Skeletal muscle tissue (tissue), 4 donors: Measurements from ENCODE around the gene ALG5. TPM values are rescaled to one million over a fixed set of nuclear protein-coding genes. Genes with fewer than 3 reads are reported as not detected.

Experiments used
- H3K27ac ChIP-seq: one replicate; pipeline ENCODE4 v1.7.0; 2013; ENCODE audit warnings: mild to moderate bottlenecking, low read depth, low read length, inconsistent platforms
- H3K27me3 ChIP-seq, 3 donors: one replicate each; pipeline ENCODE4 v1.7.0; 2013; ENCODE audit warnings: low read length in 3 of 3; ENCODE audit not compliant: control insufficient read depth in 3 of 3, insufficient read depth in 3 of 3
- H3K36me3 ChIP-seq, 3 donors: one replicate each; pipeline ENCODE4 v1.7.0; 2013; ENCODE audit warnings: low read length in 3 of 3; ENCODE audit not compliant: control insufficient read depth in 3 of 3, insufficient read depth in 3 of 3
- H3K4me1 ChIP-seq, 3 donors: one replicate each; pipeline ENCODE4 v1.7.0; 2013; ENCODE audit warnings: low read length in 3 of 3, mild to moderate bottlenecking in 3 of 3; ENCODE audit not compliant: control insufficient read depth in 3 of 3, insufficient read depth in 3 of 3
- H3K4me3 ChIP-seq, 3 donors: one replicate each; pipeline ENCODE4 v1.7.0; 2013; ENCODE audit warnings: low read length in 3 of 3
- H3K9ac ChIP-seq, 3 donors: one replicate each; pipeline ENCODE4 v1.7.0; 2013; ENCODE audit warnings: low read length in 3 of 3, mild to moderate bottlenecking in 3 of 3, moderate library complexity in 2 of 3, low read depth in 1 of 3
- H3K9me3 ChIP-seq, 3 donors: one replicate each; pipeline ENCODE4 v1.7.0; 2013; ENCODE audit warnings: low read length in 3 of 3; ENCODE audit not compliant: control insufficient read depth in 3 of 3
- total RNA-seq: library from RNA; depleted of rRNA; stranded (reverse); fragments of >200 nt; gene quantifications from one replicate; pipeline ENCODE4 v1.2.3, GENCODE V29; 2014
- donor health status: Osteomylitis.

The ALG5 gene
- total RNA-seq, 1 donor from 2014 or later, result 30.3 TPM

GRCh38 chr13:36986462-36987240 lies 12.5 kb downstream of the ALG5 start:
- no peaks in the 10 kb centered on the region for H3K9me3 ChIP-seq
- no peak overlapping the region for H3K9ac ChIP-seq
- H3K27me3 ChIP-seq, result no peaks in the 10 kb centered on the region
- H3K4me3 ChIP-seq, result no peak overlapping the region
- peaks cover 28 to 72% (median 70%) of the 10 kb centered on the region in 3 donors for H3K36me3 ChIP-seq
- H3K4me1 ChIP-seq, result no peaks in the 10 kb centered on the region
- no peak overlapping the region for H3K27ac ChIP-seq

GRCh38 chr13:36981156-36981743 lies 17.9 kb downstream of the ALG5 start:
- peaks cover 13 to 34% (median 29%) of the 10 kb centered on the region in 3 donors for H3K36me3 ChIP-seq

GRCh38 chr13:36979361-36980050 lies 19.6 kb downstream of the ALG5 start:
- Histone ChIP-seq H3K36me3 (peaks cover 9 to 31% (median 22%) of the 10 kb centered on the region in 3 donors), H3K27me3 (no peaks in the 10 kb centered on the region), H3K4me3 (no peak overlapping the region), H3K9ac (no peak overlapping the region), H3K27ac (no peak overlapping the region), H3K4me1 (no peaks in the 10 kb centered on the region), H3K9me3 (no peaks in the 10 kb centered on the region)

More at GRCh38 chr13:36981156-36981743, 17.9 kb downstream of the ALG5 start:
- no peaks in the 10 kb centered on the region for H3K9me3 ChIP-seq
- no peak overlapping the region for H3K27ac ChIP-seq
- H3K4me1 ChIP-seq, result no peaks in the 10 kb centered on the region
- H3K4me3 ChIP-seq, result no peak overlapping the region
- H3K9ac ChIP-seq, result no peak overlapping the region
- H3K27me3 ChIP-seq, result no peaks in the 10 kb centered on the region

GRCh38 chr13:36975172-36975571 lies 24.0 kb downstream of the ALG5 start:
- H3K9ac ChIP-seq, result no peak overlapping the region
- no peak overlapping the region for H3K27ac ChIP-seq
- no peaks in the 10 kb centered on the region for H3K27me3 ChIP-seq
- no peak overlapping the region for H3K4me3 ChIP-seq
- peaks cover 5 to 16% (median 15%) of the 10 kb centered on the region in 3 donors for H3K36me3 ChIP-seq
- H3K4me1 ChIP-seq, result no peaks in the 10 kb centered on the region
- no peaks in the 10 kb centered on the region for H3K9me3 ChIP-seq

- H3K36me3 ChIP-seq, result peaks cover 4 to 18% (median 16%) of the 10 kb centered on the region in 3 donors
- H3K9ac ChIP-seq, result no peak overlapping the region
- H3K27me3 ChIP-seq, result no peaks in the 10 kb centered on the region
- H3K27ac ChIP-seq, result no peak overlapping the region
- H3K4me3 ChIP-seq, result no peak overlapping the region
- H3K4me1 ChIP-seq, result no peaks in the 10 kb centered on the region
- no peaks in the 10 kb centered on the region for H3K9me3 ChIP-seq
Measured at GRCh38 chr13:36973621-36974295, 25.4 kb downstream of the ALG5 start.

GRCh38 chr13:36973009-36973408 lies 26.1 kb downstream of the ALG5 start:
- no peak overlapping the region for H3K27ac ChIP-seq
- no peaks in the 10 kb centered on the region for H3K9me3 ChIP-seq
- H3K9ac ChIP-seq, result no peak overlapping the region
- no peaks in the 10 kb centered on the region for H3K27me3 ChIP-seq
- H3K4me1 ChIP-seq, result no peaks in the 10 kb centered on the region
- peaks cover 4 to 20% (median 17%) of the 10 kb centered on the region in 3 donors for H3K36me3 ChIP-seq
- no peak overlapping the region for H3K4me3 ChIP-seq

- Histone ChIP-seq H3K36me3 (peaks cover 15 to 39% (median 36%) of the 10 kb centered on the region in 3 donors), H3K27me3 (no peaks in the 10 kb centered on the region), H3K27ac (no peak overlapping the region), H3K9me3 (no peaks in the 10 kb centered on the region), H3K4me1 (no peaks in the 10 kb centered on the region), H3K9ac (no peak overlapping the region), H3K4me3 (no peak overlapping the region)
Measured at GRCh38 chr13:36966404-36966803, 32.7 kb downstream of the ALG5 start.

- Histone ChIP-seq H3K27me3 (no peaks in the 10 kb centered on the region), H3K4me3 (no peak overlapping the region), H3K9me3 (no peaks in the 10 kb centered on the region), H3K4me1 (no peaks in the 10 kb centered on the region), H3K9ac (no peak overlapping the region), H3K36me3 (peaks cover 11 to 37% (median 37%) of the 10 kb centered on the region in 3 donors), H3K27ac (no peak overlapping the region)
Measured at GRCh38 chr13:36965767-36966166, 33.4 kb downstream of the ALG5 start.

- no peaks in the 10 kb centered on the region for H3K4me1 ChIP-seq
- no peak overlapping the region for H3K9ac ChIP-seq
- no peak overlapping the region for H3K4me3 ChIP-seq
- H3K27ac ChIP-seq, result no peak overlapping the region
- no peaks in the 10 kb centered on the region for H3K9me3 ChIP-seq
- H3K27me3 ChIP-seq, result no peaks in the 10 kb centered on the region
- peaks cover 6 to 26% (median 26%) of the 10 kb centered on the region in 3 donors for H3K36me3 ChIP-seq
Measured at GRCh38 chr13:36959456-36960116, 39.6 kb downstream of the ALG5 start.
